H1 (cell line): ENCODE results near the gene ANKMY2.

Experiments used
- CHD1 ChIP-seq: IDR thresholded peaks from 2 replicates; pipeline ENCODE4 v1.6.1; 2012; ENCODE audit warnings: low read depth, low read length, improper control_type of control experiment
- FOSL1 ChIP-seq: IDR thresholded peaks from 2 replicates; pipeline ENCODE4 v1.6.1; 2011; ENCODE audit warnings: mild to moderate bottlenecking, low read depth, low read length, moderate library complexity; ENCODE audit not compliant: insufficient read depth
- GABPA ChIP-seq: IDR thresholded peaks from 2 replicates; pipeline ENCODE4 v1.6.1; 2011; ENCODE audit warnings: mild to moderate bottlenecking, low read length, moderate library complexity, borderline replicate concordance; ENCODE audit not compliant: insufficient read depth
- JUND ChIP-seq: IDR thresholded peaks from 2 replicates; pipeline ENCODE4 v1.6.1; 2011; ENCODE audit warnings: mild to moderate bottlenecking, improper control_type of control experiment, low read length
- MAFK ChIP-seq: IDR thresholded peaks from 2 replicates; pipeline ENCODE4 v1.6.1; 2012; ENCODE audit warnings: low read depth, mild to moderate bottlenecking, improper control_type of control experiment, low read length
- NRF1 ChIP-seq: IDR thresholded peaks from 2 replicates; pipeline ENCODE4 v1.6.1; 2011; ENCODE audit warnings: mild to moderate bottlenecking, low read depth, low read length, improper control_type of control experiment
- POLR2AphosphoS5 ChIP-seq: IDR thresholded peaks from 2 replicates; pipeline ENCODE4 v1.6.1; 2011; ENCODE audit warnings: low read depth, low read length
- SUZ12 ChIP-seq: fragments of 200-600 bp; sonication (generic); IDR thresholded peaks from 2 replicates; pipeline ENCODE4 v1.6.1; 2012; ENCODE audit warnings: mild to moderate bottlenecking, inconsistent platforms, low read length, moderate library complexity, mixed read lengths
- TF ChIP-seq, protein P1 (sequence below), 3 experiments: IDR thresholded peaks; 1 replicate in 2 of 3; 2 replicates in 1 of 3; pipeline versions ENCODE4 v1.5.1 to v1.6.1; 2011; ENCODE audit warnings: low read length in 3 of 3, mild to moderate bottlenecking in 3 of 3, inconsistent platforms in 2 of 3, low read depth in 1 of 3, moderate library complexity in 1 of 3; ENCODE audit not compliant: insufficient read depth in 1 of 3; ENCODE audit errors: control extremely low read depth in 1 of 3

GRCh38 chr7:16630654-16631053, 14.9 kb downstream of the ANKMY2 start:
- TF ChIP-seq MAFK (no peak), CHD1 (no peak), SUZ12 (no peak), NRF1 (no peak), GABPA (no peak), POLR2AphosphoS5 (no peak), JUND (no peak), FOSL1 (no peak)
- TF ChIP-seq, protein P1, sequence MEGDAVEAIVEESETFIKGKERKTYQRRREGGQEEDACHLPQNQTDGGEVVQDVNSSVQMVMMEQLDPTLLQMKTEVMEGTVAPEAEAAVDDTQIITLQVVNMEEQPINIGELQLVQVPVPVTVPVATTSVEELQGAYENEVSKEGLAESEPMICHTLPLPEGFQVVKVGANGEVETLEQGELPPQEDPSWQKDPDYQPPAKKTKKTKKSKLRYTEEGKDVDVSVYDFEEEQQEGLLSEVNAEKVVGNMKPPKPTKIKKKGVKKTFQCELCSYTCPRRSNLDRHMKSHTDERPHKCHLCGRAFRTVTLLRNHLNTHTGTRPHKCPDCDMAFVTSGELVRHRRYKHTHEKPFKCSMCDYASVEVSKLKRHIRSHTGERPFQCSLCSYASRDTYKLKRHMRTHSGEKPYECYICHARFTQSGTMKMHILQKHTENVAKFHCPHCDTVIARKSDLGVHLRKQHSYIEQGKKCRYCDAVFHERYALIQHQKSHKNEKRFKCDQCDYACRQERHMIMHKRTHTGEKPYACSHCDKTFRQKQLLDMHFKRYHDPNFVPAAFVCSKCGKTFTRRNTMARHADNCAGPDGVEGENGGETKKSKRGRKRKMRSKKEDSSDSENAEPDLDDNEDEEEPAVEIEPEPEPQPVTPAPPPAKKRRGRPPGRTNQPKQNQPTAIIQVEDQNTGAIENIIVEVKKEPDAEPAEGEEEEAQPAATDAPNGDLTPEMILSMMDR (IDR thresholded peaks at IDR 0.05; ENCODE audit: control extremely low read depth in 1 of 3, insufficient read depth in 1 of 3, low read depth in 1 of 3, low read length in 3 of 3) = no peak
